ENCODE measurements around the gene CACNB4.

DNA sequence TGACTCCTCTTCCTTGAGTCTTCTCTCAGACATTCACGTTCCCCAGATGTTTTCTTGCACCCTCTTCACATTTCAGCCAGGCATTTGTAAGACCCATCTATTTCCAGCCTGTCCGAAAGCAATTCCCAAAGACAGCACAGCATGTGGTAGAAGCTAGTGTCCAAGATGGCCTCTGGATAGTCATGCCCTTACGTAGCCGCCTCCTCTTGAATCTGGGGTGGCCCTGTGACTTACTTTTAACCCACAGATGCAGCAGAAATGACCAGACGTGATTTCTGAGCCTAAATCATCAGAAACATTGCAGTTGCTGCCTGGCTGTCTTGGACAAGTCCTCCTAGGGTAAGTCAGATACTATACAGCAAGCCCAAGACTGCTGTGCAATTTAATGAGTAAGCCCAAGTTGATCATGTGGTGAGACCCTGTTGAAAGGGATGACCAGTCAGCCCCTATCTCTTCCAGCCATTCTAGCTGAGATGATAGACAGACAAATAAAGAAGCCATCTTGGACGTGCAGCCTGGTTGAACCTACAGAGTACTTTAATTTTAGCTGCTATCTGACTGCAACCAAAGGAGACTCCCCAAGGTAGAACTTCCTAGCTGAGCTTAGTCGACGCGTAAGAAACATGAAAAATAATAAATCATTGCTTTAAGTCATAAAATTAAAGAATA is 282.9 kb downstream of the CACNB4 start:
- TF ChIP-seq, protein P1, sequence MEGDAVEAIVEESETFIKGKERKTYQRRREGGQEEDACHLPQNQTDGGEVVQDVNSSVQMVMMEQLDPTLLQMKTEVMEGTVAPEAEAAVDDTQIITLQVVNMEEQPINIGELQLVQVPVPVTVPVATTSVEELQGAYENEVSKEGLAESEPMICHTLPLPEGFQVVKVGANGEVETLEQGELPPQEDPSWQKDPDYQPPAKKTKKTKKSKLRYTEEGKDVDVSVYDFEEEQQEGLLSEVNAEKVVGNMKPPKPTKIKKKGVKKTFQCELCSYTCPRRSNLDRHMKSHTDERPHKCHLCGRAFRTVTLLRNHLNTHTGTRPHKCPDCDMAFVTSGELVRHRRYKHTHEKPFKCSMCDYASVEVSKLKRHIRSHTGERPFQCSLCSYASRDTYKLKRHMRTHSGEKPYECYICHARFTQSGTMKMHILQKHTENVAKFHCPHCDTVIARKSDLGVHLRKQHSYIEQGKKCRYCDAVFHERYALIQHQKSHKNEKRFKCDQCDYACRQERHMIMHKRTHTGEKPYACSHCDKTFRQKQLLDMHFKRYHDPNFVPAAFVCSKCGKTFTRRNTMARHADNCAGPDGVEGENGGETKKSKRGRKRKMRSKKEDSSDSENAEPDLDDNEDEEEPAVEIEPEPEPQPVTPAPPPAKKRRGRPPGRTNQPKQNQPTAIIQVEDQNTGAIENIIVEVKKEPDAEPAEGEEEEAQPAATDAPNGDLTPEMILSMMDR (IDR thresholded peaks at IDR 0.05; ENCODE audit: low read length): no peak
- no peak for TF ChIP-seq EZH2 (IDR thresholded peaks at IDR 0.05; ENCODE audit: borderline replicate concordance, low read length)
